Ascending aorta (tissue), 2 donors: ENCODE data around the gene PITHD1. TPM values are rescaled to one million over a fixed set of nuclear protein-coding genes. Genes with fewer than 3 reads are reported as not detected.
"Not testable (repeated sequence)": the region's sequence is repeated elsewhere in the genome, so short reads cannot be mapped to it uniquely, and the experiment has no call there.

Experiments used
- DNase-seq, 2 donors: peaks; one replicate each; pipeline ENCODE4 v3.0.0-alpha.2; 2019; ENCODE audit warnings: low spot score in 2 of 2
- H3K27ac ChIP-seq, 2 donors: fragments of 200-600 bp; sonication (generic); one replicate each; pipeline ENCODE4 v1.5.1; 2016 to 2017; ENCODE audit warnings: mild to moderate bottlenecking in 1 of 2
- H3K27me3 ChIP-seq: fragments of 200-600 bp; sonication (generic); one replicate; pipeline ENCODE4 v1.5.1; 2017
- H3K36me3 ChIP-seq, 2 donors: fragments of 200-600 bp; sonication (generic); one replicate each; pipeline ENCODE4 v1.5.1; 2016
- H3K4me1 ChIP-seq, 2 donors: fragments of 200-600 bp; sonication (generic); one replicate each; pipeline ENCODE4 v1.5.1; 2016 to 2017; ENCODE audit warnings: mild to moderate bottlenecking in 1 of 2
- H3K4me3 ChIP-seq, 2 donors: fragments of 200-600 bp; sonication (generic); one replicate each; pipeline ENCODE4 v1.5.1; 2016 to 2017; ENCODE audit warnings: mild to moderate bottlenecking in 1 of 2
- H3K9me3 ChIP-seq, 2 donors: fragments of 200-600 bp; sonication (generic); one replicate each; pipeline ENCODE4 v1.5.1; 2016
- intact Hi-C: fragments of 100-400 bp; cut with DNase I; formaldehyde crosslinking; loops from one replicate; pipeline ENCODE4 v1.15.1; 2023
- total RNA-seq: library from RNA; depleted of rRNA; stranded (reverse); fragments of >200 nt; gene quantifications from one replicate; pipeline ENCODE4 v1.1.0, GENCODE V29; 2016
- TF ChIP-seq, protein P1 (sequence below), 3 experiments: fragments of 200-600 bp in 2 of 3; fragments of 450-650 bp in 1 of 3; sonication (generic) in 2 of 3; IDR thresholded peaks; one replicate each; pipeline ENCODE4 v1.5.1; 2016 to 2019; ENCODE audit warnings: antibody characterized with exemption in 3 of 3, mild to moderate bottlenecking in 1 of 3, moderate library complexity in 1 of 3

Gene PITHD1
- total RNA-seq, 1 donor from 2014 or later: 60.1 TPM

DNA sequence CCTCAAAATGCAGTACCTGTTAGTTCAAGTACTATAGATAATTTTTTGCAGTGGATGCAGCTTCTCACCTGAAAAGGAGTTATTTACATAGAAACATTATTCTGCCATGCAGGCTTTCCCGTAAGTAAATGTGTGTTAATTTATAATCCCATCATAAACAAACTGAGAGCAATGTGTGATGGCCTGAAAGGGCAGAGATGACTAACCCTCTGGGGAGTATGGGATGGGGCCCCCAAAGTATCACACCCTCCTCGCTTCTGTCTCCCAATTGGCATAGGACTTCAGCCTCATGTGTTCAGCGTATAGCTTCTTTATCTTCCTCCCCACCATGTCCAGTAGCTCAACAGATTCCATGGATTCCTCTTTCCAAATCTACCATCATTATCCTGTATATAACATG lies 39.4 kb downstream of the PITHD1 start:
- Histone ChIP-seq H3K4me1 (no peaks in the 10 kb centered on the region), H3K27ac (no peak overlapping the region), H3K36me3 (peaks cover 59 to 65% of the 10 kb centered on the region in 2 donors), H3K4me3 (no peak overlapping the region), H3K9me3 (no peaks in the 10 kb centered on the region), H3K27me3 (no peaks in the 10 kb centered on the region)
- DNase-seq: no peak
- TF ChIP-seq, protein P1, sequence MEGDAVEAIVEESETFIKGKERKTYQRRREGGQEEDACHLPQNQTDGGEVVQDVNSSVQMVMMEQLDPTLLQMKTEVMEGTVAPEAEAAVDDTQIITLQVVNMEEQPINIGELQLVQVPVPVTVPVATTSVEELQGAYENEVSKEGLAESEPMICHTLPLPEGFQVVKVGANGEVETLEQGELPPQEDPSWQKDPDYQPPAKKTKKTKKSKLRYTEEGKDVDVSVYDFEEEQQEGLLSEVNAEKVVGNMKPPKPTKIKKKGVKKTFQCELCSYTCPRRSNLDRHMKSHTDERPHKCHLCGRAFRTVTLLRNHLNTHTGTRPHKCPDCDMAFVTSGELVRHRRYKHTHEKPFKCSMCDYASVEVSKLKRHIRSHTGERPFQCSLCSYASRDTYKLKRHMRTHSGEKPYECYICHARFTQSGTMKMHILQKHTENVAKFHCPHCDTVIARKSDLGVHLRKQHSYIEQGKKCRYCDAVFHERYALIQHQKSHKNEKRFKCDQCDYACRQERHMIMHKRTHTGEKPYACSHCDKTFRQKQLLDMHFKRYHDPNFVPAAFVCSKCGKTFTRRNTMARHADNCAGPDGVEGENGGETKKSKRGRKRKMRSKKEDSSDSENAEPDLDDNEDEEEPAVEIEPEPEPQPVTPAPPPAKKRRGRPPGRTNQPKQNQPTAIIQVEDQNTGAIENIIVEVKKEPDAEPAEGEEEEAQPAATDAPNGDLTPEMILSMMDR (IDR thresholded peaks at IDR 0.05): no peak
- intact Hi-C loops: loop anchor here (10.0 kb wide), 1 partner anchor 97 kb away; the partner anchor contains the start of gene CNR2

DNA sequence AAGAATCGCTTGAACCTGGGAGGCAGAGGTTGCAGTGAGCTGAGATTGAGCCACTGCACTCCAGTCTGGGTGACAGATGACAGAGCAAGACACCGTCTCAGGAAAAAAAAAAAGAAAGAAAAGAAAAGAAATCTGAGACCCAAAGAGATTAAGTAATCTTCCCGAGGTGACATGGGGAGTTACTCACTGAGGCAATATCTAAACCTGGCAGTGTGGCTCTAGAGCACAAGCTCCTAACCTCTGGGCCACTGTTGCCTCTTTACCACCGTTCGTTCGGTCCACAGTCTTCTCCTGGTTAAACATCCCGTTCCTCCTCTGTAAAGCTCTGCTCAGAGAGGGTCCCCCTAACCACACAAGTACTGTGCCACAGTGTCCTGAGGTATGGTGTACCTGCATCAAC lies 45.5 kb downstream of the PITHD1 start:
- Histone ChIP-seq H3K36me3 (peaks cover 6% of the 10 kb centered on the region in 2 donors), H3K4me3 (peak overlapping the region; percentile 77 to 97), H3K27me3 (no peaks in the 10 kb centered on the region), H3K9me3 (no peaks in the 10 kb centered on the region), H3K4me1 (peaks cover 0 to 6% of the 10 kb centered on the region in 2 donors), H3K27ac (no peak overlapping the region)
- TF ChIP-seq, protein P1 (IDR thresholded peaks at IDR 0.05): no peak
- intact Hi-C loops: loop anchor here (2.0 kb wide), 2 partner anchors 21 to 43 kb away; no protein-coding TSS in a partner anchor
- DNase-seq: no peak

DNA sequence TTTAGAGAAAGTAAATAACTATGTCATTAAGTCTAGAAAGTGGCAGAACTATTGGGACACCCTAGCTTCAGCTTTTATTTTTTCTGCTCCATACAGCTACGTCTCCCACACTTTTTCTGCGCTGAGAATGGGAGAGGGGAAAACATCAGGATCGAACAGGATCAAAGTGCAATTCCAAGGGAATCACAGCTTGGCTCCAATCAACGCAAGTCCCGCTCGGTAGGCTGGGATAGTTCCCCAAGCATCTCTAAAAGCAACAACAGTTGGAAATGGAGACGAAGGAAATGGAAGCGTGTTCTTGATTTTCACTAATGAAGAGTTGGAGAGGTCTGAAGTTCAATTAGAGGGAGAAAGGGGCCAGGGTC lies 46.5 kb downstream of the PITHD1 start:
- Histone ChIP-seq H3K4me1 (peaks cover 0 to 6% of the 10 kb centered on the region in 2 donors), H3K4me3 (peak overlapping the region; percentile 77 to 97), H3K27ac (peak overlapping the region; percentile 97), H3K9me3 (no peaks in the 10 kb centered on the region), H3K27me3 (no peaks in the 10 kb centered on the region), H3K36me3 (peaks cover 0 to under 1% of the 10 kb centered on the region in 2 donors)
- TF ChIP-seq, protein P1 (IDR thresholded peaks at IDR 0.05): no peak
- intact Hi-C loops: loop anchor here (2.0 kb wide), 2 partner anchors 22 to 42 kb away; no protein-coding TSS in a partner anchor
- no peak for DNase-seq

DNA sequence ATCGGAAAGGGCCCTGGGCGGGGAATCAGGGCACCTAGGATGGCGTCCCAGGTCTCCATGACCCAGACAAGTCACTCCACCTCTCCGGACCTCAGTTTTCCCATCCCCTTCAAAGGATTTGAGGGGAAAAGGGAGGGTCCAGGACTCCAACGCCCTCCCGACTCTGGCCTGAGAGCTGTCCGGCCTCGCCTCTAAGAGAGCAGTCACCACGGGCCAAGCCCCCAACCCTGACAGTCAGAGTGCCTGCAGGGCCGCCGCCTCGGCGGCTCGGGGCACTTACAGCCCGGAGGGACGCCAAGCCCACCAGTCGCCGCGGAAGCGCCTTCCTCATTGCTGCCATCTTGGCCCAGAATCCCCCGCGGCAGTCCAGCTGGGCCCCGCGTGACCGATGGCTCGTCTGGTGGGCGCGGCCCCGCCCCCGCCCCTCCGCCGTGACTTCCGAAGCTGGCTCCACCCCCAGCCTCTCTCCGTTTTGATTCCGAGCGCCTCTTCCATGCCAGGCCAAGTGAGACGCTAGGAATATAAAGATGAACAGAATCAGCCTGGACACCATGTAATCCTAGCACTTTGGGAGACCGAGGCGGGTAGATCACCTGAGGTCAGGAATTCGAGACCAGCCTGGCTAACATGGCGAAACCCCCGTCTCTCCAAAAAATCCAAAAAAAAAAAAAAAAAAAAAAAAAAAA lies 47.0 kb downstream of the PITHD1 start, which contains the start of gene HMGCL:
Gene HMGCL (minus strand): TSS at position 354 of the 686 bp plus-strand sequence. CDS start 14 bp downstream, at position 340.
- DNase-seq: peak; percentile 58 to 95
- Histone ChIP-seq H3K27me3 (no peaks in the 10 kb centered on the region), H3K9me3 (no peaks in the 10 kb centered on the region), H3K36me3 (no peaks in the 10 kb centered on the region), H3K4me3 (peak within 1 kb of the TSS; percentile 77 to 97), H3K27ac (peak within 1 kb of the TSS; percentile 97), H3K4me1 (peaks cover 0 to 6% of the 10 kb centered on the region in 2 donors)
- TF ChIP-seq, protein P1 (IDR thresholded peaks at IDR 0.05): no peak
- intact Hi-C loops: loop anchor here (2.0 kb wide), 2 partner anchors 22 to 42 kb away; no protein-coding TSS in a partner anchor

DNA sequence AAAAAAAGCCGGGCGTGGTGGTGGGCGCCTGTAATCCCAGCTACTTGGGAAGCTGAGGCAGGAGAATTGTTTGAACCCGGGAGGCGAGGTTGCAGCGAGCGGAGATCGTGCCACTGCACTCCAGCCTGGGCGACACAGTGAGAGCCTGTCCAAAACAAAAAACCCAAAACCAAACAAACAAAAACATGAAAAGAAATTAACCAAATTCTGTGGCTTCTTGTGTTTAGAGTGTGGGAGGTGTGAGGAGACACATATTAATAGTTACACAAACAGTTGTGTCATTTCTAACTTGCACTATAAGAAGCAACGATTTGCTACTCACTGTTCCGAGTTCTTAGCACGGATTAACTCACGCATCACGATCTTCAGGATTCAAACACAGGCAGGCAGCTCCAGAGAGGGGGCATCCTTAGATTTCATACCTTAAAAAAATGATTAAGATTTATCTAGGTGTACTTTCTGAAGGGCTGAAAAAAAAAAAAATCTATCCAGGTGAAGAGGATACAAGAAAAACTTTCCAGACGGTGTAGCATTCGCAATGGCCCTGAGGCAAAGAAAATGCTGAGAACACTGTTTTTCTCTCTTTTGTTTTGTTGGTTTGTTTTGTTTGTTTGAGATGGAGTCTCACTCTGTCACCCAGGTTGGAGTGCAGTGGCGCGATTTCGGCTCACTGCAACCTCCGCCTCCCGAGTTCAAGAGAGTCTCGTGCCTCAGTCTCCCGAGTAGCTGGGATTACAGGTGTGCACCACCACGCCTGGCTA lies 47.7 kb downstream of the PITHD1 start:
- Histone ChIP-seq H3K27me3 (no peaks in the 10 kb centered on the region), H3K4me3 (peak overlapping the region; percentile 77 to 97), H3K27ac (peak overlapping the region; percentile 97), H3K4me1 (peaks cover 0 to 6% of the 10 kb centered on the region in 2 donors), H3K36me3 (no peaks in the 10 kb centered on the region), H3K9me3 (no peaks in the 10 kb centered on the region)
- TF ChIP-seq, protein P1 (IDR thresholded peaks at IDR 0.05): no peak
- intact Hi-C loops: loop anchor here (2.0 kb wide), 2 partner anchors 23 to 41 kb away; no protein-coding TSS in a partner anchor
- no peak for DNase-seq

DNA sequence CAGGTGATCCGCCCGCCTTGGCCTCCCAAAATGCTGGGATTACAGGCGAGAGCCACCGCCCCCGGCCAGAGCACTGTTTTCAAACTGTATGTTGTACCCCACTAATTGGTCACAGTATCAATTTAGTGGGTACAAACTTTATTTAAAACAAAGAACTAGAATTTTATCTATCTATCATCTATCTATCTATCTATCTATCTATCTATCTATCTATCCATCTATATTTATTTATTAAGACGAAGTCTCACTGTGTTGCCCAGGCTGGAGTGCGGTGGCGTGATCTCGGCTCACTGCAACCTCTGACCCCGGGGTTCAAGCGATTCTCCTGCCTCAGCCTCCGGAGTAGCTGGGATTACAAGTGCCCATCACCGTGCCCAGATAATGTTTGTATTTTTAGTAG lies 48.4 kb downstream of the PITHD1 start:
- H3K4me1 ChIP-seq, DNase-seq, H3K9me3 ChIP-seq, H3K4me3 ChIP-seq, H3K36me3 ChIP-seq, intact Hi-C loops, H3K27me3 ChIP-seq, H3K27ac ChIP-seq: not testable (repeated sequence)
